H1 (cell line): ENCODE data around the gene RNASE12.

Experiments used
- CTCF ChIP-seq, 3 experiments: IDR thresholded peaks; 1 replicate in 2 of 3; 2 replicates in 1 of 3; pipeline versions ENCODE4 v1.5.1 to v1.6.1; 2011; ENCODE audit warnings: low read length in 3 of 3, mild to moderate bottlenecking in 3 of 3, inconsistent platforms in 2 of 3, low read depth in 1 of 3, moderate library complexity in 1 of 3; ENCODE audit not compliant: insufficient read depth in 1 of 3; ENCODE audit errors: control extremely low read depth in 1 of 3
- HDAC6 ChIP-seq: IDR thresholded peaks from one replicate; pipeline ENCODE4 v1.7.1; 2012; ENCODE audit warnings: low read depth, mild to moderate bottlenecking, inconsistent platforms, low read length, moderate library complexity
- JUND ChIP-seq: IDR thresholded peaks from 2 replicates; pipeline ENCODE4 v1.6.1; 2011; ENCODE audit warnings: mild to moderate bottlenecking, improper control_type of control experiment, low read length
- RXRA ChIP-seq: IDR thresholded peaks from 2 replicates; pipeline ENCODE4 v1.6.1; 2011; ENCODE audit warnings: low read depth, mild to moderate bottlenecking, low read length, moderate library complexity; ENCODE audit not compliant: insufficient read depth

GRCh38 chr14:20631023-20631879 lies 40.1 kb upstream of the RNASE12 start:
- TF ChIP-seq CTCF (IDR thresholded peaks at IDR 0.05; ENCODE audit: control extremely low read depth in 1 of 3, insufficient read depth in 1 of 3, low read depth in 1 of 3, low read length in 3 of 3): no peak
- TF ChIP-seq RXRA: no peak
- TF ChIP-seq JUND: no peak
- no peak for TF ChIP-seq HDAC6
